SIG-M5 treated with dmso at 0.1 percent for 504 hours (cell line): Measurements from ENCODE around the gene ARHGAP5.

Source experiments
- DNase-seq: peaks from one replicate; lab custom pipeline; 2025; ENCODE audit not compliant: unreplicated experiment; lab: John Stamatoyannopoulos, UW

The ARHGAP5 gene

DNA sequence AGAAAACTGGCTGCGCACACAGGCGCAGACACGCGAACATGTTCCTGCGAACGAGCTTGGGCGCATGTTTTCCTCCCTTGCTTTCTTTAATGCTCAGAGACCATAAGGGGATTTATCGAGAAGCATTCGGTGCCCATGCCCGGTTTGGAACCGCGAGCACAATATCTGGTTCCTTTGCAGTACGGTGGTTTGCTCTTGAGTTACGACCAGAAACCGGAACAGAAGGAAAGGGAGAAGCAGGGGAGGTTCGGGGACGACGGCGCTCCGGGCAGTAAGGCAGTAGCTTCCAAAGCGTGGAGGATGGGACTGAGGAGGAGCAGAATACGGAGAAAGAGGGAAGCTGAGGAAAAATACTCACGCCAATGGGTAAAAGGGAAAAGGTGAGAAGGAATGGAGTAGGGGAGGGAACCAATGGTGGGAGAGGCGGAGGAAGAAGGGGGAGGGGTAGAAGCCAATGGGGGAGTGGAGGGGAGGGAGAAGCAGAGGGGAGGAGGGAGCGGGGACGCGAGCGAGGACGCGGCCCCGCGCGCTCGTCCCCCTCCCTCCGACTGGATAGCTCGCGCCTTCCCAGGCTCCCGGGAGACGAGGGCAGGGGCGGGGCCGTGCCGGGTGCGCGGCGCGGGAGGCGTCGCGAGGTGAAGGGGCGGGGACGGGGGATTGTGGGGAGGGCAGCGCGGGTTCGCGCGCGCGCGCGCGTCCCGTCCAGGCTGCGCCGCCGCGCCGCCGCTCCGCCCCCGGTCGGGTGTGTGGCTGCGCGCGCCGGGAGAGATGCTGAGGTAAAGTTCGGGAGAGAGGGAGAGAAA lies 625 bp upstream of the ARHGAP5 start:
- DNase-seq = peak; percentile 87

DNA sequence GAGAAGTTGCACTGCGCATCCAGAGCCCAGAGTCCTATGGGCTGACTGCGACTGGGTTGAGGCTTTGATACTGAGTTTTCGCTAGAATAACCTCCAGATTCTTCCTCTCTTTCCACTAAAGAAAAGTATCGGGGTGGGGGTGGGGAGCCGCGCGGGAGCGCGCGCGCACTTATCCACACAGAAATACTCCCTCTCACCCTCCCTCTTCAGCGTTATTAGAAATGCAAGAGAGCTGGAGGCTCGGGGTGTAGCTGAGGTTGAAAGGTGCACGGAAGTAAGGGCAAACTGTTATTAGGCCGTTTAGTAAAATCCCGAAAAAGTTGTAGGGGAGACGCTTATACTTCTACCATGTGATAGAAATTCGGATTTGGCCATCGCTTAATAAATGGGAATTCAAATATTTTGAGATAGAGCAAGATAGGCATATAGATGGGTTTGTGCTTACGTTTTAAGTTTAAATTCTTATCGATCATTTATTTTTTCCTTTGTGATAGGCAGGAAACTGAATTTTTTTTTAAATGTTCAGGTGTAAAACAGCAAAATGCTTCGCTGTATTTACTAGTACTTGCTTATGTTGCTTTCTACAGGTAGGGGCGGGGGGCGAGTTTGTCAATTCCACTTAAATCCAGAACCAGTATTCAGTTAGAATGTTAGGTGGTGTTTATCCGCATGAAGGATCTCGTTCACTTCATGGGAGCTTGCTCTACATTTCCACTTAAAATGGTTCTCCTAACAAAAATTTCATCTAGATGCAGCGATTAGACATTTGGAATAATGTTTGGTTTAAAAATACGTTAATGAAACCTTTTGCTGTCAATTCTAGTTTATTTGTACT lies 1.1 kb downstream of the ARHGAP5 start:
- peak; percentile 29 for DNase-seq

GRCh38 chr14:32078858-32079216 lies 1.7 kb downstream of the ARHGAP5 start:
- DNase-seq = no peak

DNA sequence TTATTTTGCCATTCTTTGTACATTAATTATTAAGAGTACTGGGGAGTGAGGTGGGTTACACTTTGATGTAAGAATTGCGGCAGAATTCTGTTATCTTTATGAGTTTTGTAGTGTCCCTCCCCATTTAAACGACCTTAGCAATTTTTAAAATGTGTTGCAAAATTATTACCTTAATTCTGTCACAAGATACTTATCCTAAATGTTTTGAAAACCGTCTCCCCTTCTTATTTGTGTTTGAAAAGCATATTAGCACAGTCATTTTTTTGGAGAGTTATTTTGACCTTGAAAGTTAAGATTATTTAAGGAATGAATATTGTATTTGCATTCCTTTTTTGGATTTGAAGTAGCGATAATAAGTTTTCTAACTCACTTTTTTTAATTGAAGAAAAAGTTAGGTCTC lies 2.2 kb downstream of the ARHGAP5 start:
- no peak for DNase-seq

DNA sequence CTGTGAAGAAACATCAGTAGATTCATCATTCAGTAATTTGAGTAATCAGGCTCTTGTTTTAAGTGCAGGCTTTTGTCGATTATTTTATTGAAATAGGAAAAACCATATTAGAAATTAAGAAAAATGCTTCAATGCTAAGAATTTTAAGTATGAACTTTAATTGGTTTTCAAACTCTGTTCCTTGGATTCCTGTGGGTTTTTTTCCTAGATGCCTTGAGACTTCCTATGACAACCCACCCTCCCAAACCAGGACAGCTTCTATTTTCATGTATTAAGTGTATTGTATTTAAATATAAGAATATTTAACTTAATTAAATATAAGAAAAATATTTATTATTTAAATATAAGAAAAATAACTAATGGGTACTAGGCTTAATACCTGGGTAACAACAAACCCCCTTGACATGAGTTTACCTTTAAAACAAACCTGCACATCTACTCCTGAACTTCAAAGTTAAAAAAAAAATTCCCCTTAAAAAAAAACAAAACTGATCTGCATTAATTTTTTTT lies 3.0 kb downstream of the ARHGAP5 start:
- DNase-seq = no peak

- DNase-seq = no peak
These were observed 4.8 kb downstream of the ARHGAP5 start for GRCh38 chr14:32081901-32082300.

DNA sequence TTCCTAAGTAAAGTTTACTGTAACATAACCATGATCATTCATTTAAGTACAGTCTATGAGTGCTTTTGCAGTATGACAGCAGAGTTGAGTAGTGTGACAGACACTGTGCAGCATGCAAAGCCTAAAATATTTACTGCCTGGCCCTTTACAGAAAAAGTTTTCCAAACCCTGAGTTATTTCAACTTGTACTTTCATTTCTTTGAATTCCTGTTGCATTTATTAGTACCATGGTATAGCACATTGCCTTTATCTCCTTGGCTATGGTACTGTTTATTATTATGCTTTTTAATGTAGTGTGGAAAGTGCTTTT lies 6.2 kb downstream of the ARHGAP5 start:
- no peak for DNase-seq

- DNase-seq = no peak
These were observed 6.7 kb downstream of the ARHGAP5 start for GRCh38 chr14:32083789-32084188.

GRCh38 chr14:32085182-32085844 lies 8.2 kb downstream of the ARHGAP5 start:
- no peak for DNase-seq

- DNase-seq = no peak
These were observed 8.8 kb downstream of the ARHGAP5 start for GRCh38 chr14:32085845-32086383.

- peak; percentile 15 for DNase-seq
These were observed 10.2 kb downstream of the ARHGAP5 start for GRCh38 chr14:32087173-32087861.

DNA sequence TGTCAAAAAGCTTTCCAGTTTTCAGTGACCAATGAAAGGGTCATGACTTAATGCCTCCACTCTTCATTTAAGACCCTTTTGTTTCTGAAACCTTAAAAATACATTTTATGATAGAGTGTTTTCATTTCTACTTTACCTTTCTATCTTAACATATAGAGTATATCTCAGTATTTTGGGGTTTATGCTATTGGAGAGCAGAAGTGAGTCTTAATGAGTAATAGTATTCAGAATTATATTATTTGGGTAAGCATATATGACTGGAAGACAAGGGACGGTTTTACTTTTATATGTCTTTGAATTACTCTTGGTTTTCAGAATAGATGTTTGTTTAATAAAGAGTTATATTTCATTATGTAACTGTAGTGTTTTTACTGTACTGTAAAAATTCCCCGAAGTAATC lies 10.8 kb downstream of the ARHGAP5 start:
- no peak for DNase-seq

DNA sequence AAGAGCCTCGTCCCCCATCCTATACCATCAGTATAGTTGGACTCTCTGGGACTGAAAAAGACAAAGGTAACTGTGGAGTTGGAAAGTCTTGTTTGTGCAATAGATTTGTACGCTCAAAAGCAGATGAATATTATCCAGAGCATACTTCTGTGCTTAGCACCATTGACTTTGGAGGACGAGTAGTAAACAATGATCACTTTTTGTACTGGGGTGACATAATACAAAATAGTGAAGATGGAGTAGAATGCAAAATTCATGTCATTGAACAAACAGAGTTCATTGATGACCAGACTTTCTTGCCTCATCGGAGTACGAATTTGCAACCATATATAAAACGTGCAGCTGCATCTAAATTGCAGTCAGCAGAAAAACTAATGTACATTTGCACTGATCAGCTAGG lies 13.6 kb downstream of the ARHGAP5 start:
- no peak for DNase-seq

DNA sequence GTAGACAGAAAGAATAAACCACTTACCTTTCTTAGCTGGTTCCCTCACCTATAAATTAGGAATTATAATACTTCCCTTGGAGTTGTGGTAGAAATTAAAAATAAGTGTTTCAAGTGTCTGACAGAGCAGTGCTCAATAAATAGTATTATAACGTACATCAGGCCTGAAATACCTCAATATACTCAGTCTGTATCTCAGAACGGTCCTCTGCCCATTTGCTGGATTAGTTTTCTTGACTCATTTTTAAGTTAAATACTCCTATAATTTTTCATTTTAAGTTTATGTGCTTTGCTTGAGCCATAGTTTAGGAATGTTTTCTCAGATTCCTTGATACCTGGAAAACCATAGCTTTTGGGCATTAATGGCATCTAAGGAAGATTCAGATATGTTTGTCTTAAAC lies 22.4 kb downstream of the ARHGAP5 start:
- DNase-seq = no peak

GRCh38 chr14:32100175-32100574 lies 23.1 kb downstream of the ARHGAP5 start:
- no peak for DNase-seq

DNA sequence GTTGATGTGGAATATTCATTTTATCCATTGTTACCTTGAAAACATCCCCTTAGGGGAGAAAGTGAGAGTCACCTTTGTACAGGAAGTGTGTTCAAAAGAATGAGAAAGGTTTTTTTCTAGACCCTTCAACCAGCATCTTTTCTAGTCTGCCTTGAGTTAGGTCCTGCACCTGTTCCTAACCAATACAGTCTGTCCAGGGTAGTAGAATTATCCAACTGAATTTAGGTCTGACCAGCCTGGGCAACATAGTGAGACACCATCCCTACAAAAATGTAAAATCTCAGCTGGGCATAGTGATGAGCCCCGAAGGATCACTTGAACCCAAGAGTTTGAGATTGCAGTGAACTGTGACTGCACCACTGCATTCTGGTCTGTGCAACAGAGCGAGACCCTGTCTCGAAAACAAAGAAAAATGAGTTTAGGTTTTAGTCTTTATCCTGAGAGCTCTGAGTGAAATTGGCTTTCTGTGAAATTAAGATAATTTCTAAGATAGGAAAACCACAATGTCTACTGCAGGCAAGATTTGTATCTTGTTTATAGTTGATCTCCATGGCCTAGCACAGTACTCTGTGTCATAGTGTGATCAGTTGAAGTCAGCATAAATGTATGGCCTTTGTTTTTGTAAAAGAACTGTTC lies 25.2 kb downstream of the ARHGAP5 start:
- DNase-seq = no peak

- DNase-seq = no peak
These were observed 25.9 kb downstream of the ARHGAP5 start for GRCh38 chr14:32102968-32103367.

DNA sequence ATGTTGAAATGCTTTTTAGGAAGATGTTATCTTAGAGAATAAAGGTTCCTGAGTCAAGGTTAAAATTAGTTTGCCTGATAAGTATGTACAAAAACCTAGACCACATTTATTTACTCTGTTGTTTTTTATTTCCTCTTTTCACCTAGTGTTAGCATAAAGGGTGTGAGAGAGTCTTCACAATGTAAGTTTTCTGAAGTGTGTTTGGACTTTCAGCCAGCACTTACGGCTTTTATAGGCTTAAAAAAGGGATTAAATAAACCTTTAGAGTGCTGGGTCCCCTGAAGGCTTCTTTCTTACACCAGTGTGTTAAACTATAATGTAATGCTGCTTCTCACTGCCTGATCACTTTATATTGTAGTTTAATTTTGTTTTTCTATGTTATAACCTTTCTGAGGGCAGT lies 27.2 kb downstream of the ARHGAP5 start:
- no peak for DNase-seq

GRCh38 chr14:32104803-32105202 lies 27.7 kb downstream of the ARHGAP5 start:
- DNase-seq = no peak
